ENCODE measurements around the gene PLA2G4B.

Gene PLA2G4B

GRCh38 chr15:41891226-41891625, 52.6 kb downstream of the PLA2G4B start:
- DNase-seq = no peak

GRCh38 chr15:41891946-41892345, 53.3 kb downstream of the PLA2G4B start:
- no peak for DNase-seq

- peak in 2 of 5 experiments; percentile 29 to 61 for DNase-seq
Measured at GRCh38 chr15:41892621-41893421, 54.2 kb downstream of the PLA2G4B start.

GRCh38 chr15:41893422-41894250, 55.0 kb downstream of the PLA2G4B start, which contains the start of gene SPTBN5:
SPTBN5 (minus strand) TSS chr15:41894053; CDS start chr15:41893497, 556 bp downstream.
- no peak for DNase-seq

GRCh38 chr15:41894251-41894790, 55.7 kb downstream of the PLA2G4B start:
- no peak for DNase-seq

GRCh38 chr15:41894791-41895463, 56.3 kb downstream of the PLA2G4B start:
- peak; percentile 54 to 97 (median 78) for DNase-seq

GRCh38 chr15:41895491-41895890, 56.8 kb downstream of the PLA2G4B start:
- DNase-seq = no peak

- DNase-seq = no peak
Measured at GRCh38 chr15:41895957-41896356, 57.3 kb downstream of the PLA2G4B start.

GRCh38 chr15:41896566-41896965, 57.9 kb downstream of the PLA2G4B start:
- no peak for DNase-seq

- no peak for DNase-seq
Measured at GRCh38 chr15:41897363-41897799, 58.7 kb downstream of the PLA2G4B start.

Measured in T-helper 2 cell (primary cell).